NCI-H2171 (cell line): ENCODE data around the gene SNORC.
"Not testable (repeated sequence)": the region's sequence is repeated elsewhere in the genome, so short reads cannot be mapped to it uniquely, and the experiment has no call there.

Experiments used
- DNase-seq: peaks from one replicate; lab custom pipeline; 2025; lab: John Stamatoyannopoulos, UW

The SNORC gene

GRCh38 chr2:232896720-232897597, 26.9 kb downstream of the SNORC start:
- DNase-seq = no peak

- DNase-seq = no peak
These were observed 27.7 kb downstream of the SNORC start for GRCh38 chr2:232897598-232898408.

- no peak for DNase-seq
These were observed 28.8 kb downstream of the SNORC start for GRCh38 chr2:232898592-232899543.

GRCh38 chr2:232900811-232901735, 31.0 kb downstream of the SNORC start:
- DNase-seq = no peak

- no peak for DNase-seq
These were observed 31.9 kb downstream of the SNORC start for GRCh38 chr2:232901736-232902578.

GRCh38 chr2:232903989-232904388, 33.9 kb downstream of the SNORC start:
- DNase-seq = no peak

- DNase-seq = not testable (repeated sequence)
These were observed 37.0 kb downstream of the SNORC start for GRCh38 chr2:232906867-232907717.

GRCh38 chr2:232907718-232908085, 37.6 kb downstream of the SNORC start:
- DNase-seq = not testable (repeated sequence)

- DNase-seq = no peak
These were observed 38.6 kb downstream of the SNORC start for GRCh38 chr2:232908695-232909094.

- DNase-seq = no peak
These were observed 40.3 kb downstream of the SNORC start for GRCh38 chr2:232910376-232910775.

GRCh38 chr2:232911712-232912277, 41.7 kb downstream of the SNORC start:
- no peak for DNase-seq

- DNase-seq = no peak
These were observed 43.8 kb downstream of the SNORC start for GRCh38 chr2:232913903-232914302.

GRCh38 chr2:232919141-232919540, 49.1 kb downstream of the SNORC start:
- DNase-seq = no peak

- DNase-seq = no peak
These were observed 50.0 kb downstream of the SNORC start for GRCh38 chr2:232920055-232920454.

GRCh38 chr2:232920760-232921159, 50.7 kb downstream of the SNORC start:
- DNase-seq = no peak

GRCh38 chr2:232924433-232924832, 54.4 kb downstream of the SNORC start:
- no peak for DNase-seq

- no peak for DNase-seq
These were observed 55.2 kb downstream of the SNORC start for GRCh38 chr2:232925153-232925820.

GRCh38 chr2:232925821-232926156, 55.7 kb downstream of the SNORC start:
- no peak for DNase-seq
